PFSK-1 (cell line): ENCODE results near the gene ANXA3.

Experiments
- FOXP2 ChIP-seq: optimal IDR thresholded peaks from 2 replicates; pipeline ENCODE3; 2011; ENCODE audit warnings: borderline replicate concordance, control low read depth, inconsistent platforms; ENCODE audit not compliant: insufficient read depth; ENCODE audit errors: extremely low read length, extremely low read depth
- POLR2AphosphoS5 ChIP-seq: IDR thresholded peaks from 2 replicates; pipeline ENCODE4 v1.6.1; 2012; ENCODE audit warnings: low read depth, mild to moderate bottlenecking, control low read depth, low read length, moderate library complexity
- REST ChIP-seq, 2 experiments: IDR thresholded peaks; 2 replicates each; pipeline versions ENCODE4 v1.6.1 to v1.8.0; 2011 to 2012; ENCODE audit warnings: low read depth in 2 of 2, low read length in 2 of 2, control low read depth in 1 of 2, inconsistent platforms in 1 of 2, mild to moderate bottlenecking in 1 of 2, moderate library complexity in 1 of 2; ENCODE audit not compliant: insufficient read depth in 1 of 2
- SIN3A ChIP-seq: IDR thresholded peaks from 2 replicates; pipeline ENCODE4 v1.6.1; 2012; ENCODE audit warnings: mild to moderate bottlenecking, low read length, moderate library complexity, borderline replicate concordance; ENCODE audit not compliant: insufficient read depth
- TAF1 ChIP-seq: IDR thresholded peaks from 2 replicates; pipeline ENCODE4 v1.6.1; 2012; ENCODE audit warnings: low read length, control low read depth, borderline replicate concordance; ENCODE audit not compliant: insufficient read depth

- no peak for TF ChIP-seq POLR2AphosphoS5
- TF ChIP-seq REST (IDR thresholded peaks at IDR 0.05; ENCODE audit: insufficient read depth in 1 of 2, low read depth in 2 of 2, low read length in 2 of 2), result no peak
- no peak for TF ChIP-seq TAF1
- no peak for TF ChIP-seq SIN3A
- no peak for TF ChIP-seq FOXP2
These were observed 79.0 kb downstream of the ANXA3 start for GRCh38 chr4:78630615-78631014.
